Measurements from ENCODE around the gene GIN1.

DNA sequence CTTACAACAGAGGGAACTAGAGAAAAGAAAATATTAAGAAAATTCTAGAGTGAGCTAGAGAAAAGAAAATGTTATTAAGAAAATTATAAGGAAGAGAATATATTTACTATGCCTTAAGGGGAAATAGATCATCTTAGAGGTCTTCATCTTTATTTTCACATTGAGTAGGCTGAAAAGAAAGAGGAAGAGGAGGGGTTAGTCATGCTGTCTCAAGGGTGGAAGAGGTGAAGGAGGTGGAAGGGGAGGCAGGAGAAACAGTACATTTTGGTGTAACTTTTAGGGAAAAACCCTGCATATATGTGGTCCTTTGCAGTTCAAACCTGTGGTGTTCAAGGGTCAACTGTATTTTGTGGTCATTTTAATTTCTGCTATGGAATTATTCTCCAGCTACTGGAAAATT lies 46.8 kb upstream of the GIN1 start:
- TF ChIP-seq JUND (IDR thresholded peaks at IDR 0.05) (no peak), RXRA (IDR thresholded peaks at IDR 0.05) (no peak), GABPA (IDR thresholded peaks at IDR 0.05 in 1 of 2, conservative IDR thresholded peaks at IDR 0.05 in 1 of 2) (no peak), EGR1 (IDR thresholded peaks at IDR 0.05; ENCODE audit: low read depth in 2 of 2) (no peak), YY1 (IDR thresholded peaks at IDR 0.05) (no peak)
- TF ChIP-seq, protein P1, sequence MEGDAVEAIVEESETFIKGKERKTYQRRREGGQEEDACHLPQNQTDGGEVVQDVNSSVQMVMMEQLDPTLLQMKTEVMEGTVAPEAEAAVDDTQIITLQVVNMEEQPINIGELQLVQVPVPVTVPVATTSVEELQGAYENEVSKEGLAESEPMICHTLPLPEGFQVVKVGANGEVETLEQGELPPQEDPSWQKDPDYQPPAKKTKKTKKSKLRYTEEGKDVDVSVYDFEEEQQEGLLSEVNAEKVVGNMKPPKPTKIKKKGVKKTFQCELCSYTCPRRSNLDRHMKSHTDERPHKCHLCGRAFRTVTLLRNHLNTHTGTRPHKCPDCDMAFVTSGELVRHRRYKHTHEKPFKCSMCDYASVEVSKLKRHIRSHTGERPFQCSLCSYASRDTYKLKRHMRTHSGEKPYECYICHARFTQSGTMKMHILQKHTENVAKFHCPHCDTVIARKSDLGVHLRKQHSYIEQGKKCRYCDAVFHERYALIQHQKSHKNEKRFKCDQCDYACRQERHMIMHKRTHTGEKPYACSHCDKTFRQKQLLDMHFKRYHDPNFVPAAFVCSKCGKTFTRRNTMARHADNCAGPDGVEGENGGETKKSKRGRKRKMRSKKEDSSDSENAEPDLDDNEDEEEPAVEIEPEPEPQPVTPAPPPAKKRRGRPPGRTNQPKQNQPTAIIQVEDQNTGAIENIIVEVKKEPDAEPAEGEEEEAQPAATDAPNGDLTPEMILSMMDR (IDR thresholded peaks at IDR 0.05; ENCODE audit: low read depth, low read length, missing input control): no peak
- TF ChIP-seq, protein P2, sequence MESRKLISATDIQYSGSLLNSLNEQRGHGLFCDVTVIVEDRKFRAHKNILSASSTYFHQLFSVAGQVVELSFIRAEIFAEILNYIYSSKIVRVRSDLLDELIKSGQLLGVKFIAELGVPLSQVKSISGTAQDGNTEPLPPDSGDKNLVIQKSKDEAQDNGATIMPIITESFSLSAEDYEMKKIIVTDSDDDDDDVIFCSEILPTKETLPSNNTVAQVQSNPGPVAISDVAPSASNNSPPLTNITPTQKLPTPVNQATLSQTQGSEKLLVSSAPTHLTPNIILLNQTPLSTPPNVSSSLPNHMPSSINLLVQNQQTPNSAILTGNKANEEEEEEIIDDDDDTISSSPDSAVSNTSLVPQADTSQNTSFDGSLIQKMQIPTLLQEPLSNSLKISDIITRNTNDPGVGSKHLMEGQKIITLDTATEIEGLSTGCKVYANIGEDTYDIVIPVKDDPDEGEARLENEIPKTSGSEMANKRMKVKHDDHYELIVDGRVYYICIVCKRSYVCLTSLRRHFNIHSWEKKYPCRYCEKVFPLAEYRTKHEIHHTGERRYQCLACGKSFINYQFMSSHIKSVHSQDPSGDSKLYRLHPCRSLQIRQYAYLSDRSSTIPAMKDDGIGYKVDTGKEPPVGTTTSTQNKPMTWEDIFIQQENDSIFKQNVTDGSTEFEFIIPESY (IDR thresholded peaks at IDR 0.05): no peak
- TF ChIP-seq, protein P3, sequence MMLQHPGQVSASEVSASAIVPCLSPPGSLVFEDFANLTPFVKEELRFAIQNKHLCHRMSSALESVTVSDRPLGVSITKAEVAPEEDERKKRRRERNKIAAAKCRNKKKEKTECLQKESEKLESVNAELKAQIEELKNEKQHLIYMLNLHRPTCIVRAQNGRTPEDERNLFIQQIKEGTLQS (IDR thresholded peaks at IDR 0.05): no peak

All from liver (tissue), 3 donors.